ENCODE data around the gene SLC2A4RG. TPM values are rescaled to one million over a fixed set of nuclear protein-coding genes. Genes with fewer than 3 reads are reported as not detected.

The SLC2A4RG gene
- total RNA-seq, 4 donors from 2014 or later: 10.5 to 120 (median 41.0) TPM

DNA sequence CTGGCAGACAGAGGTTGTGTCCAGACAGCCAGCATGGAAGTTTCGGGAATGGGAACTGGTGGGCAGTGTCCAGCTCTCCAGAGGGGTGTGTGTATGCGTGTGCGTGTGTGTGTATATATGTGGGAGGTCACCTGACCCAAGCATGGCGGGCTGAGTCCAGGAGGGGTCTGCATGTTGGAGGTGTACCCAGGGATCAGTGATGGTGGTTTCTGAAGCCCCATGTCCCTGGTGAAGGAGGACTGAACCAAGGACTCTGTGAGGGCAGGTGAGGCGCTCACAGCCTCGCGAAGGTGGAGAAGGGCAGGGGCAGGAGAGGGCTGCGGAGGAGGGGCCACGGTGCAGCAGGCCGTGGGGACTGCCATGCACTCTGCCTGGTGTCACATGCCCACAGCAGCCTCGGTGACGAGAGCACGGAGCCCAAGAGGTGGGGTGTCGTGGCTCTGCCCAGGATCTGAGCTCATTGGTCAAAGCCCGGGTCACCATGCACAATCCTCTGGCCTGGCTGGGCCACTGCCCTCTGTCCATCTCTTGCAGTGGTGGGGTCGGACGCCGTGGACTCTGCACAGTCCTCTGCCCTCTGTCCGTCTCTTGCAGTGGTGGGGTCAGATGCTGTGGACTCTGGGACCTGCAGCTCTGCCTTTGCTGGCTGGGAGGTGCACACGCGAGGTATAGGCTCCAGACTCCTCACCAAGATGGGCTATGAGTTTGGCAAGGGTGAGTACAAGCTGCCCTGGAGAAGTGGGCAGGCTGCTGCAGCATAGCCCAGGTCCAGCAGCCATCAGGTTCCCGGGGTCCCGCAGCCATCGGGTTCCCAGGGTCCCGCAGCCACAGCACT lies 5.2 kb upstream of the SLC2A4RG start:
- H3K27ac ChIP-seq: no peak overlapping the region
- DNase-seq: no peak
- H3K9me3 ChIP-seq: no peaks in the 10 kb centered on the region
- H3K27me3 ChIP-seq: no peaks in the 10 kb centered on the region
- intact Hi-C loops (cut with DNase I; ENCODE audit: low total_unique reads): no loop called here
- H3K4me3 ChIP-seq: no peak overlapping the region
- H3K36me3 ChIP-seq: no peaks in the 10 kb centered on the region
- TF ChIP-seq, protein P1, sequence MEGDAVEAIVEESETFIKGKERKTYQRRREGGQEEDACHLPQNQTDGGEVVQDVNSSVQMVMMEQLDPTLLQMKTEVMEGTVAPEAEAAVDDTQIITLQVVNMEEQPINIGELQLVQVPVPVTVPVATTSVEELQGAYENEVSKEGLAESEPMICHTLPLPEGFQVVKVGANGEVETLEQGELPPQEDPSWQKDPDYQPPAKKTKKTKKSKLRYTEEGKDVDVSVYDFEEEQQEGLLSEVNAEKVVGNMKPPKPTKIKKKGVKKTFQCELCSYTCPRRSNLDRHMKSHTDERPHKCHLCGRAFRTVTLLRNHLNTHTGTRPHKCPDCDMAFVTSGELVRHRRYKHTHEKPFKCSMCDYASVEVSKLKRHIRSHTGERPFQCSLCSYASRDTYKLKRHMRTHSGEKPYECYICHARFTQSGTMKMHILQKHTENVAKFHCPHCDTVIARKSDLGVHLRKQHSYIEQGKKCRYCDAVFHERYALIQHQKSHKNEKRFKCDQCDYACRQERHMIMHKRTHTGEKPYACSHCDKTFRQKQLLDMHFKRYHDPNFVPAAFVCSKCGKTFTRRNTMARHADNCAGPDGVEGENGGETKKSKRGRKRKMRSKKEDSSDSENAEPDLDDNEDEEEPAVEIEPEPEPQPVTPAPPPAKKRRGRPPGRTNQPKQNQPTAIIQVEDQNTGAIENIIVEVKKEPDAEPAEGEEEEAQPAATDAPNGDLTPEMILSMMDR (IDR thresholded peaks at IDR 0.05): no peak
- TF ChIP-seq POLR2A (IDR thresholded peaks at IDR 0.05): no peak
- peaks cover 0 to 14% of the 10 kb centered on the region in 2 donors for H3K4me1 ChIP-seq

DNA sequence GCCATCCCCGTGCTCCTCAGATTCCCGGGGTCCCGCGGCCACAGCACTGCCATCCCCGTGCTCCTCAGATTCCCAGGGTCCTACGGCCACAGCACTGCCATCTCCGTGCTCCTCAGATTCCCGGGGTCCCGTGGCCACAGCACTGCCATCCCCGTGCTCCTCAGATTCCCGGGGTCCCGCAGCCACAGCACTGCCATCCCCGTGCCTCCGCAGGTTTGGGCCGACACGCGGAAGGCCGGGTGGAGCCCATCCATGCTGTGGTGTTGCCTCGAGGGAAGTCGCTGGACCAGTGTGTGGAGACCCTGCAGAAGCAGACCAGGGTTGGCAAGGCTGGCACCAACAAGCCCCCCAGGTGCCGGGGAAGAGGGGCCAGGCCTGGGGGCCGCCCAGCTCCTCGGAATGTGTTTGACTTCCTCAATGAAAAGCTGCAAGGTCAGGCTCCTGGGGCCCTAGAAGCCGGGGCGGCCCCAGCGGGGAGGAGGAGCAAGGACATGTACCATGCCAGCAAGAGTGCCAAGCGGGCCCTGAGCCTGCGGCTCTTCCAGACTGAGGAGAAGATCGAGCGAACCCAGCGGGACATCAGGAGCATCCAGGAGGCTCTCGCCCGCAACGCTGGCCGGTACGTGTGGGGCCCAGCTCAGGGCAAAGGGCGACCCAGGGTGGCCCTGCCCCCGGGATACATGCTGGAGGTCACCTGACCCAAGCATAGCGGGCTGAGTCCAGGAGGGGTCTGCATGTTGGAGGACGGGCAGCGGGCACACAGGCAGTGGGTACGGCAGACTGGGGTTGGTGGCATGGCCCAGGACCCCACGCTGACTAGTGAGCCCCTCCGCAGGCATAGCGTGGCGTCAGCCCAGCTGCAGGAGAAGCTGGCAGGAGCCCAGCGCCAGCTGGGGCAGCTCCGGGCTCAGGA lies 4.4 kb upstream of the SLC2A4RG start:
- no peak for DNase-seq
- intact Hi-C loops (cut with DNase I; ENCODE audit: low total_unique reads): no loop called here

DNA sequence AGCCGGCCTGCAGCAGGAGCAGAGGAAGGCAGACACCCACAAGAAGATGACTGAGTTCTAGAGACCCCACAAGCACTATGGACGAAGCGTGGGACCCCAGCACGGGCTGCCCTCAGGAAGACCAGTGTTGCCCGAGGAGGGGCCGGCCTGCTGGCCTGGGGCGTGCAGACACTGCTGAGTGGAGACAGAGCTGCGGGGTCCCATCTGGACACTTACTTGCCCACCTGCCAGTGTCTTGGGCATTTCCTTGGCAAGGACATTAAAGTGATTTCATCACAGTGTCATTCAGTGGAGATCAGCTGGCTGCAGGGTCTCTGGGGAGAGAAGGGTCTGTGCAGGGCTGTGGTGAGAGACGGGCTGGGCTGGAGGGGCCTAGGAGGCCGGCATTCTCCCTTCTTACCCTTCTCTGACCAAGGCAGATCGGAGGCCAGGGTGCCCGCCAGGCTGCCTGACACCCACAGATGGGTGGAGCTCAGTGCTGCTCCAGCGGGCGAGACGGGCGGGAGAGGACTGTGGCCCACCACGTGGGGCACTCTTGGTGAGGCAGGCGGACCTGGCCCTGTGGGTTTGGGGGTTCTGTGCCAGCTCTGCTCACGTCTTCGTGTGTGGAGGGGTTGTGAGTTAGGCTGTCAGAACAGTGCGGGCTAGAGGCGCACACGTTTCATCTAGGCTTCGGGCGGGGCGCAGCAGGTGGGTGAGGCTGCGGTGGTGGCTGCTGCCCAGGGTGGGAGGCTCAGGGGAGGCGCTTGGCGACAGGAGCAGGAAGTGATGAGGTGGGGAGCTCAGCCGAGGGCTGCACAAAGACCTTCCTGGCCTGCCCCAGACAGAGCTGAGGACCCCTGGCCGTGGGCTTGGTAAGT lies 3.5 kb upstream of the SLC2A4RG start, which contains the start of gene LIME1:
TSS of gene LIME1 (plus strand) at position 806 of the 860 bp plus-strand sequence. CDS start 886 bp downstream, outside the sequence.
- no peak within 1 kb of the TSS for H3K4me3 ChIP-seq
- TF ChIP-seq, protein P1 (IDR thresholded peaks at IDR 0.05): no peak
- TF ChIP-seq POLR2A (IDR thresholded peaks at IDR 0.05): no peak
- peaks cover 0 to 16% of the 10 kb centered on the region in 2 donors for H3K4me1 ChIP-seq
- H3K27me3 ChIP-seq: no peaks in the 10 kb centered on the region
- no peaks in the 10 kb centered on the region for H3K9me3 ChIP-seq
- no peaks in the 10 kb centered on the region for H3K36me3 ChIP-seq
- intact Hi-C loops (cut with DNase I; ENCODE audit: low total_unique reads): no loop called here
- peak in 1 of 2 donors; percentile 25 for DNase-seq
- no peak within 1 kb of the TSS for H3K27ac ChIP-seq

More for the DNA sequence above, 4.4 kb upstream of the SLC2A4RG start:
- no peak for TF ChIP-seq POLR2A (IDR thresholded peaks at IDR 0.05)
- TF ChIP-seq, protein P1 (IDR thresholded peaks at IDR 0.05): no peak
- Histone ChIP-seq H3K4me3 (no peak overlapping the region), H3K36me3 (no peaks in the 10 kb centered on the region), H3K27ac (no peak overlapping the region), H3K4me1 (peaks cover 0 to 14% of the 10 kb centered on the region in 2 donors), H3K27me3 (no peaks in the 10 kb centered on the region), H3K9me3 (no peaks in the 10 kb centered on the region)

DNA sequence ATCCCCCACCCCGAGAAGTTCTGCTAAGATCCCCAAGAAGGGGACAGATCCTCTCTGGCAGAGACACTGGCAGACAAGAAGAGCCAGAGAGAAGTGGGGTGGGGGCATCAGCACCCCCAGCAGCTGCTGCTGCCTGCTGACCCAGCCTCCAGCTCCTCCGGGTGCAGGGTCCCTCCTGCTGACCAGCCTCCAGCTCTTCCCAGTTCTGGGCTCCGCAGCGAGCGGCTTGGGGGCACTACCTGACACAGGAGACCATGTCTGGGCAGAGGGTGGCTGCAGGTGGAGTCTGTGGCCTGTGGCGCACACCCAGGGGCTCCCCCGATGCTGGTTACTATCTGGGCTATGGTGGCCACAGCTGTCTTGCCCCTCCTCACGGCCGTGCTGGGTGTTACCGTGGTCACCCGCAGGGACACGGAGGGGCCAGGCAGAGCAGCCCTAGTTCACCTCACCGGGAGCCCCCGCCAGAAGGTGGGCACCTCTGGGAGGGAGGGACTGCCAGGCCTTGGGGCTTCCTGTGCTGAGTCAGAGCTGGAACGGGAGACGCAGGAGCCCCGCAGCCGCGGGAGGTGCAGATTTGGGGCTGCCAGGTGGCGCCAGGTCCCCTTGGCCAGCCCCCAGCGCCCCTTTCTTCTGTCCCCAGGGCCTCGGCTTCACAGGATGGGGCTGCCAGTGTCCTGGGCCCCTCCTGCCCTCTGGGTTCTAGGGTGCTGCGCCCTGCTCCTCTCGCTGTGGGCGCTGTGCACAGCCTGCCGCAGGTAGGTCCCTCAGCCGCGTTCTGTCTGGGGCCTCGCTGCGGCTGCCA lies 2.5 kb upstream of the SLC2A4RG start:
- no peak overlapping the region for H3K27ac ChIP-seq
- H3K27me3 ChIP-seq: no peaks in the 10 kb centered on the region
- no peak overlapping the region for H3K4me3 ChIP-seq
- intact Hi-C loops (cut with DNase I; ENCODE audit: low total_unique reads): no loop called here
- no peaks in the 10 kb centered on the region for H3K9me3 ChIP-seq
- H3K36me3 ChIP-seq: no peaks in the 10 kb centered on the region
- TF ChIP-seq, protein P1 (IDR thresholded peaks at IDR 0.05): no peak
- TF ChIP-seq POLR2A (IDR thresholded peaks at IDR 0.05): no peak
- DNase-seq: peak in 1 of 2 donors; percentile 18
- peaks cover 0 to 26% of the 10 kb centered on the region in 2 donors for H3K4me1 ChIP-seq
